Islet of Langerhans (tissue), 1 donor: ENCODE measurements around the gene CYBC1.
"Not testable (repeated sequence)": the region's sequence is repeated elsewhere in the genome, so short reads cannot be mapped to it uniquely, and the experiment has no call there.

Experiments used
- FAIRE-seq: peaks from one replicate; lab custom pipeline; 2011; peaks lifted over from hg19 to GRCh38; lab: Jason Lieb, UNC

Gene CYBC1

GRCh38 chr17:82434216-82434565, 16.4 kb downstream of the CYBC1 start:
- FAIRE-seq = no peak

- FAIRE-seq = no peak
Measured at GRCh38 chr17:82433560-82434215, 16.9 kb downstream of the CYBC1 start.

- no peak for FAIRE-seq
Measured at GRCh38 chr17:82432017-82432416, 18.5 kb downstream of the CYBC1 start.

- FAIRE-seq = no peak
Measured at GRCh38 chr17:82429824-82430223, 20.7 kb downstream of the CYBC1 start.

- no peak for FAIRE-seq
Measured at GRCh38 chr17:82428546-82428945, 22.0 kb downstream of the CYBC1 start.

- FAIRE-seq = no peak
Measured at GRCh38 chr17:82424863-82425159, 25.7 kb downstream of the CYBC1 start.

- FAIRE-seq = no peak
Measured at GRCh38 chr17:82424001-82424862, 26.3 kb downstream of the CYBC1 start.

- FAIRE-seq = no peak
Measured at GRCh38 chr17:82419540-82419939, 31.0 kb downstream of the CYBC1 start.

GRCh38 chr17:82418001-82418986, 32.3 kb downstream of the CYBC1 start, which contains the start of the genes HEXD and OGFOD3:
TSS of gene HEXD (plus strand) at chr17:82418347. CDS start at chr17:82419800, 1,453 bp downstream.
TSS of gene OGFOD3 (minus strand) at chr17:82418586. CDS start at chr17:82418485, 101 bp downstream.
- no peak for FAIRE-seq

GRCh38 chr17:82416771-82417170, 33.8 kb downstream of the CYBC1 start:
- no peak for FAIRE-seq

GRCh38 chr17:82416264-82416663, 34.3 kb downstream of the CYBC1 start:
- FAIRE-seq = no peak

GRCh38 chr17:82415786-82416185, 34.8 kb downstream of the CYBC1 start:
- no peak for FAIRE-seq

- no peak for FAIRE-seq
Measured at GRCh38 chr17:82415336-82415735, 35.2 kb downstream of the CYBC1 start.

GRCh38 chr17:82414548-82415281, 35.8 kb downstream of the CYBC1 start:
- no peak for FAIRE-seq

GRCh38 chr17:82412535-82413520, 37.7 kb downstream of the CYBC1 start:
- FAIRE-seq = no peak

- not testable (repeated sequence) for FAIRE-seq
Measured at GRCh38 chr17:82412081-82412480, 38.5 kb downstream of the CYBC1 start.

GRCh38 chr17:82411396-82412053, 39.0 kb downstream of the CYBC1 start:
- no peak for FAIRE-seq

GRCh38 chr17:82410014-82410716, 40.4 kb downstream of the CYBC1 start:
- FAIRE-seq = no peak

- FAIRE-seq = no peak
Measured at GRCh38 chr17:82408938-82409318, 41.6 kb downstream of the CYBC1 start.
